HG03342 (cell line): ENCODE measurements around the gene PEX5L.
"Not testable (repeated sequence)": the region's sequence is repeated elsewhere in the genome, so short reads cannot be mapped to it uniquely, and the experiment has no call there.

Experiments
- ATAC-seq: cut with Tn5 transposase; IDR thresholded peaks from one replicate; pipeline ENCODE4 v1.9.1; 2021; ENCODE audit warnings: mild to moderate bottlenecking, moderate library complexity; ENCODE audit not compliant: unreplicated experiment

Gene PEX5L, protein sequence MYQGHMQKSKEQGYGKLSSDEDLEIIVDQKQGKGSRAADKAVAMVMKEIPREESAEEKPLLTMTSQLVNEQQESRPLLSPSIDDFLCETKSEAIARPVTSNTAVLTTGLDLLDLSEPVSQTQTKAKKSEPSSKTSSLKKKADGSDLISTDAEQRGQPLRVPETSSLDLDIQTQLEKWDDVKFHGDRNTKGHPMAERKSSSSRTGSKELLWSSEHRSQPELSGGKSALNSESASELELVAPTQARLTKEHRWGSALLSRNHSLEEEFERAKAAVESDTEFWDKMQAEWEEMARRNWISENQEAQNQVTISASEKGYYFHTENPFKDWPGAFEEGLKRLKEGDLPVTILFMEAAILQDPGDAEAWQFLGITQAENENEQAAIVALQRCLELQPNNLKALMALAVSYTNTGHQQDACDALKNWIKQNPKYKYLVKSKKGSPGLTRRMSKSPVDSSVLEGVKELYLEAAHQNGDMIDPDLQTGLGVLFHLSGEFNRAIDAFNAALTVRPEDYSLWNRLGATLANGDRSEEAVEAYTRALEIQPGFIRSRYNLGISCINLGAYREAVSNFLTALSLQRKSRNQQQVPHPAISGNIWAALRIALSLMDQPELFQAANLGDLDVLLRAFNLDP

DNA sequence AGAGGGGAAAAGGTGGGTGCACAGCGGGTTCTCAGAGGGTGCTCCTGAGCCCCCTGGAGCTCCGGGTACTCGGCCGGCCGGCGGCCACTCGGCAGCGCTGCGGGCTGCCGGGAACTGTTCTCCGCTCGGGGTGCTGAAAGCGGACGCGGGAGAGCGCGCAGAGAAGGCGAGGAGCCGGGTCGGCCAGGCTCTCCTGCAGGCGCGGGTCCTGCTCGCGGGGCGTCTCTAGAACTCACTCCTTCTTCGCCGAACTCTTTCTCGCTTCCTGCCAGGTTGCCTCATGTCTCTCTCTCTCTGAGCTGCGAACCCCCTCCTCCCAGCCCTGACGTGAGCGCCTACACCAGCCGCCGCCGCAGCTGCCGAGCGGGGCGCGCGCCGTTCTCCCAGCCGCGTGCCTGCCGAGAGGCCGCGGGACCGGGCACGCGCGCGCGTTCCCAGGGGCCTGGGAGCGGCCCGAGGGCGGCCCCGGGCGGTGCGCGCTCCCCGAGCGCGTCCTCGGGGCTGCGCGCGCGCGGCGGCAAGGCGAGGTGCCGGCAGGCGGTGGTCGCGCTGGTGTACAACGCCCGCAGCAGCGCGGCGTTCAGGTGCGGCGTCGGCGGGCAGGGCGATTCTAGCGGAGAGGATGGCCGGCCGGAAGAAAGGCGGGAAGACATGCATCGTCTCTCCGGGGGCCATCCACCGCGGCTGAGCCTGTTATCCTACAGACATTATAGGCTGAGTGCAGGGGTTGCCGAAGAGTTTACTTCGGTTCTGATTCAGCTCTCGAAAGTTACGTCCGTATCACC, at the start of gene PEX5L:
TSS of gene PEX5L (minus strand) at position 267 of the 785 bp plus-strand sequence. CDS start 338 bp downstream, outside the sequence.
- peak; percentile 89 for ATAC-seq

DNA sequence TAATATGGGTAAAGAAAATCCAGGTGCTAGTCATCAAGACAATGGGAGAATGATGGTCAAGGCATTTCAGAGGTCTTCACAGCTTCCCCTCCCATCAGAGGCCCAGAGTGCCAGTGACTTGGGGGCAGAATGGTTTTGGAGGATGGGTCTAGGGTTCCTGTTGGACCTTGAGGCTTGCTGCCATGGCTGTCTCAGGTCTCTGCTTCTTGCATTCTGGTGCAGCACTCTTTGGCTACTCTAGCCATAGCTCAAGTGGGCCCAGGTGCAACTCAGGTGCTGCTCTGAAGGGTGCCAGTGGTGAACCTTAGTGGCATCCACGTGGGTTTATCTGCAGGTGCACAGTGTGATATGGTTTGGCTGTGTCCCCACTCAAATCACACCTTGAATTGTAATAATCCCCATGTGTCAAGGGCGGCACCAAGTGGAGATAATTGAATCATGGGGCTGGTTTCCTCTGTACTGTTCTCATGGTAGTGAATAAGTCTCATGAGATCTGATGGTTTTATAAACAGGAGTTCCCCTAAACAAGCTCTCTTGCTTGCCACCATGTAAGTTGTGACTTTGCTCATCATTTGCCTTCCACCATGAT, 48.5 kb upstream of the PEX5L start:
- no peak for ATAC-seq

DNA sequence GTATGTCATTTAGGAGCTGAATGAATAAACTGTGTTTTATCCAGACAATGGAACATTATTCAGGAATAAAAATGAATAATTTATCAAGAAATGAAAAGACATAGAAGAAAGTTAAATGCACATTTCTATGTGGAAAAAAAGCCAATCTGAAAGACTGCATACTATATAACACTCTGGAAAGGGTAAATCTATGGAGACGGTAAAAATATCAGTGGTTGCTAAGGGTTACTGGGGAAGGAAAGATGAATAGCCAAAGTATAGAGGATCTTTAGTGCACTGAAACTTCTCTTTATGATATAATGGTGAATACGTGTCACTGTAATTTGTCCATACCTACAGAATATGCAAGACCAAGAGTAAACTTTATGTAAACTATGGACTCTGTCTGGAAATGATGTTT, 46.0 kb upstream of the PEX5L start:
- ATAC-seq: no peak

DNA sequence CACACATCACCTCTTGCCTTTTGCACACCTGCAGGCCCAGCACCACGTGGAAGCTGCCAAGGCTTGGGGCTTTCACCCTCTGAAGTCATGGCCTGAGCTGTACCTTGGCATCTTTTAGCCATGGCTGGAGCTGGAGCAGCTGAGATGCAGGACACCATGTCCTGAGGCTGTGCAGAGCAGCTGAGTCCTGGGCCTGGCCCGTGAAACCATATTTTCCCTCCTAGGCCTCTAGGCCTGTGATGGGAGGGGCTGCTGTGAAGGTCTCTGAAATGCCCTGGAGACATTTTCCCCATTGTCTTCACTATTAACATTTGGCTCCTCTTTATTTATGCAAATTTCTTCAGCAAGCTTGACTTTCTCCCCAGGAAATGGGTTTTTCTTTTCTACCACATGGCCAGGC, 41.9 kb upstream of the PEX5L start:
- ATAC-seq: no peak

DNA sequence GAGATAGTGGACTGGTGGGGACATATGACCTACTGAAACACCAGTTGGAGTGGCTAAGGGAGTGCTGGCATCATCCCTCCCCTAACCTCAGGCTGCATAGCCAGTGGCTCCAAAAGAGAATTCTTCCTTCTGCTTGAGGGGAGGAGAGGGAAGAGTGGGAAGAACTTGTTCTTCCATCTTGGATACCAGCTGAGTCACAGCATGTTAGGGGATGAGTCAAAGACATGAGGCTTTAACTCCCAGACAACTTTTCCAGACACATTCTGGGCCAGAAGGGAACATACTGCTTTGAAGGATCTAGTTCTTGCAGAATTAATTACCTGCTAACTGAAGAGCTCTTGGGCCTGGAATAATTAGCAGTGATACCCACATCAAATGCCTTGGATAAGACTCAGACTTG, 36.8 kb upstream of the PEX5L start:
- no peak for ATAC-seq

DNA sequence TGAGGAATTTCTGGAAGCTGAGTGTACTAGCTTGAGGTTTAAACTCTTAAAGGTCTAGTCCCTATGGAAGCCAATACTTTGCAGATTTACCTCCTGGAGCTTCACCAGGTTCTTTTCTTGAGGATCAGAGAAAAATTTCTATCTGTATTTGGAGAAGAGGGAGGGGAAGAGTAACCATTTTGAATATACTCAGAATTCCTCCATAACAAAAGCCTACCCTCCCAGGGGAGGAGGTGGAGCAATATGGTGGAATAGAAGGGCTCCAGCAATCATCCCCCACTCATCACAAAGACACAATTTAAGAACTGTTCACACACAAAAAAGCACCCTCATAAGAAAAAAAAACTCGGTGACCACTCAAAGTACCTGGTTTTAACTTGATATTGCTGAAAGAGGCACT, 36.0 kb upstream of the PEX5L start:
- ATAC-seq: no peak

DNA sequence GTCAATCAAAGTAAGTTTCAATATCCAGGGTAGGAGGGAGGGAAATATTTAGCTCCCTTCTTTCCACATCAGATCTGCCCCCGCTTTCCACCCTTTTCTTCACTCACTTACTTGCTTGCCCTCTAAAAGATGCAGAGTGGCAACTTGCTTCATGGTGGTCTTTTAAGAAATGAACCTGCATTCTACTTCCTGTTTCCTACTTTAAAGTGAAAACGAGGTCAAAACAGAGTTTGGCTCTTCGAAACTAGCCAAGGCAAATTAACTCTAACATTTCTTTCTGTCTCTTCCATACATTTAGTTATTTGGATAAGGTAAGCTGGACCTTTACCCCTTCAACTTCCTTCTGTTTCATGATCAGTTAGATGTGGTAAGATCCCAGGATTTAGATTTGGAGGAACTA, 34.2 kb upstream of the PEX5L start:
- no peak for ATAC-seq

DNA sequence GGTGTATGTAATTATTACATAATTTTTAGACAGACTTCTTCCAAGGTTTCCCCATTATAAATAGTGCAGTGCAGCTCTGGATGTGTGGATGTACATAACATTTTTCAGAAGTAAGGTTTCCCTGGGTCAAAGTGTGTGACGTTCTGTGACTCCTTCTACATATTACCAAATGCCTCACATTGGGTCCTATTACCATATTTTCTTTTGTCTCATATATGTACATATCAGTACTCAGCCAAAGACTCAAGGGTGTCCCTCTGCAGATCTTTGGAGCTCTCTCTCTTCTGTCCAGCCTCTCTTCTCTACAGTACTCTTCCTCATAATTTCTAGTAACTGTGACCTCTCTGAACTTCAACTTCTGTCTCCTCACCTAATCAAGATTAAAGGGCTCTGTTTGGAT, 31.3 kb upstream of the PEX5L start:
- ATAC-seq: no peak

DNA sequence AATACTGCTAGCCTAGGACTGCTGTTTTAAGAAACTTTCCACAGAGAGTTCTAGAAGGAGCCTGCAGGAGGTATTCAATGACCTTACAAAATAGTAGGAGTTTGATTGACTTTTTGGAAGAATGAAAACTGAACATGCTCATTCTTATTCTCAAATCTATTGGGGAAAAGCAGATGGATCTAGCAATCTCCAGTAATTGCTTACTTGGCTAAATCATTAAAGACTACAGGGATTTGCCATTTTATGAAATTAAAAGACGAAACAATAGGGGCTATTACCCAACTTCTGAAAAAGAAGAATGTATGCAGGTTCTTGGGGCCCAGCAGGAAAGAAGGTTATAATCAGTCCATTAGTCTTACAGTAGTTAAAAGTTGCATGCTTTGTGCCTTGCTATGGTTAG, 29.9 kb upstream of the PEX5L start:
- ATAC-seq: no peak

DNA sequence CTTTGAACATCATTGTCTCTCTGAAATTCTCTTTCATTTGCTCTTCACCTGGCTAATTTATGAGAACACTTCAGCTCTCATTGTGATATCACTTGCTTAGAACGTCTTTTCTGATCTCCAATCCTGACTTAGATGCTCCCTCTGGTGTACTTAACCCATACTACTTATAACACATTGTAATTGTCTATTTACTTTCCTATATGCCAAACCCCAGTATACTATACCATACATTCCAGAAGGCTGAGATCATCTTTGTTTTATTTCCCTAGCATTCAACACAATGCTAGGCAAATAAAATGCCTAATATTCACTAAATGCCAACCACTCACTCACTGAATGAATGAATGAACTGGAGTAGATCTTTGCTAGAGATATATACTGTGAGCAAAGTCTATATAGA, 27.0 kb upstream of the PEX5L start:
- ATAC-seq: no peak

DNA sequence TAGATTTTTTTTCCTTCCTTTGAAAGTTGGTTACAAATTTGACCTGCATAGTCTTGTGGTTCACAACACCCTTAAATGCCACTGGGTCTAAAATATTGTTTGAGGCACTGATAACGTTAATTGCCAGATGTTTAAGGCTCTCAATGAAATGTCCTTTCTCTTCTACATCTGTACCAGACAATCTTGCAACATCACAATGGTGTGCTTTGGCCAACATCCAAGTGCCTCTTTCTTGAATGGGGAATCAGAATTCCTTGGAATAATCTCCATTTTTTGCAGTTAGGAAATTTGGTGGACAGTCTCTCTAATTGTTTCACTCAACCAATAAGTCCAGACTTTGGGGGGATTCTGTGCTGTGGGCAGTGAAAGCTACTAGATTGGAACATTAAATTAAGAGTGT, 26.0 kb upstream of the PEX5L start:
- ATAC-seq: no peak

DNA sequence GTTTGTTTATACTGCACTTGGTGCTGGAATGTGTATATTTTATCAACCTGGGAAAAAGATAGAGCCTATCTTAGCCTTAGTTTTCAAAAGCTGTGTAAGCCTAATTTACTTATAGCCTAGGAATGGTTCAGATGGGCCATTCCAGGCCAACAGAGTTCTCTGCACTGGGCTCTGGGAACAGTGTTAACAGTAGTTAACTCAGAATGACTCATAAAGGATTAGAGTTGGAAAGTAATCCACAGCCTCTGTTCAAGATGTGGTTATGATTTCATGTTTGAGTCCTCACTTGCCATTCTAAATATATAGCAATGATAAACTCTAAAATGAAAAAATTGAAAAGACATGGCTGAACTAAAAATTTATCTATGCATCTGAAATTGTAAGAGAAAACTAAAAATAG, 22.6 kb upstream of the PEX5L start:
- no peak for ATAC-seq

DNA sequence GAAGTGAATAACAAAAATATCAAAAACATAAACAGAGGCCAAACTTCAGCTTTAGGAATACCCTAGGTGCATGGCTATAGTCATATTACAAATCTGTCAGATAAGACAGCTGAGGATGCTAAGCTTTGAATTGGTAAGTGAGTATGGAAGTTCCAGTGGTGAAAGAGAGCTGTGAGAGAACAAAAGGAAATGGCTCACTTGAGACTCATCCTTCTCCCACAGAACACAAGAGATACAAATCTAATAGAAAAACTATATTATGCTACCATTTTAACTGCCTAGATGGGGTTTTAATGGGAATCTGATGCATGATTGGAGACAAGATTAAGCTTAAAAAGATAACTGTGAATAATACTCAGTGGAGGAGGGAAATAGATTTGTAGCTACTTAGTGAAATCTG, 21.5 kb upstream of the PEX5L start:
- ATAC-seq: no peak

DNA sequence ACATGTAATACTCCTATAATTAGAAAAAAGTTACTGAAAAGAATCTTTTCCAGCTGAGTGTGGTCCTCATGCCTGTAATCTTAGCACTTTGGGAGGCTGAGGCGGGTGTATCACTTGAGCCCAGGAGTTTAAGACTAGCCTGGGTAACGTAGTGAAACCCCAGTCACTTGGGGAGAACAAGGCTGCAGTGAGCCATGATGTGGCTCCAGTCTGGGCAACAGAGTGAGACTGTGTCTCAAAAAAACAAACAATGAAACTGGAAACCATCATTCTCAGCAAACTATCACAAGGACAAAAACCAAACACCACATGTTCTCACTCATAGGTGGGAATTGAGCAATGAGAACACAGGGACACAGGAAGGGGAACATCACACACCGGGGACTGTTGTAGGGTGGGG, 18.9 kb upstream of the PEX5L start:
- not testable (repeated sequence) for ATAC-seq

DNA sequence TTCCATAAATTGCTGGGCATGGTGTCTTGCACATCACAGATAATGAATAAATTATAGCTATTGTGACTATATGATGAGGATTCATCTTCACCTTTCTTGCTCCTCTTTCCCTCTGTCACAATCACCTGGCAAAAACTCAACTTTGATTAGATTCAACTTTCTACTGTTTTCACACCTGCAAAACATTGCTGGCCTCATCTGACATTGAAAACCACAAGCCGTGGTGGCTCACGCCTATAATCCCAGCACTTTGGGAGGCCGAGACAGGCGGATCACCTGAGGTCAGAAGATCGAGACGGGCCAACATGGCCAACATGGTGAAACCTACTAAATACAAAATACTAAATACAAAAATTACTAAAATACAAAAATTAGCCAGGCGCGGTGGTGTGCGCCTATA, 12.7 kb upstream of the PEX5L start:
- no peak for ATAC-seq

DNA sequence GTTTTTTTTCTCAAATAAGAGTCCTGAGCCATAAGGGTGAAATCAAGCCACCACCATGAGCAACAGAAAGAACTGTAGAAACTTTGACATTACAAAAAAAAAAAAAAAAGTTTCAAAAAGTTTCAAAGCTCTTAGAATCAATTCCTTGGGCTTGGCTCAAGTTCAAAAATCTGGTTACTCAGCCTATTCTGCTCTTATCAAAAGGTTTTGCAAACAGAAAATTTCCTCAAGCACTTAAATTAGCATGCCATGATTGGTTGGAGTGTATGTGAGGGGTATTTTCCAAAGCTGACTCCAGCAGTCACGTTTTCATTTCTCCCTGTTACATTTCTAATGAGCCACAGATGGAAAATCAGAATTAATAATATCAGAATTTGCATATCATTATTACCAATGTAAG, 12.1 kb upstream of the PEX5L start:
- ATAC-seq: no peak

DNA sequence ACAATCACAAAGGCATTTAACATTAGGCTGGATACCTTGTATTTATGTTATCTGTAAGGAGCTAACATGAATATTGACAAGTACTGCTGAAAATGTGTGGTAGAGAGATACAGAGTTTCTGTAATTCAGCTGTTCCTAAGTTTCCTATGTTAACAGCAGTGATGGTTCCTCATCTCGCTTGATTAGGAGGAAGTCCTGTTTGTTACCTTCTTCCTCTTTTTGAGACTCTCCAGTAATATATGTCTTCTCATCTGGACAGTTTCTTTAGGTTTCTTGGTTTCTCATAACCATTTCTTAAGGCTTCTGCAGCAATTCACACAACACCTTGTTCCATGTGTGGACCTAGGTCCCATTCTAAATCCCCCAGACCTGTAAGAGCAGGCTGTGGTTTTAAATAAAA, 11.4 kb upstream of the PEX5L start:
- peak; percentile 93 for ATAC-seq

DNA sequence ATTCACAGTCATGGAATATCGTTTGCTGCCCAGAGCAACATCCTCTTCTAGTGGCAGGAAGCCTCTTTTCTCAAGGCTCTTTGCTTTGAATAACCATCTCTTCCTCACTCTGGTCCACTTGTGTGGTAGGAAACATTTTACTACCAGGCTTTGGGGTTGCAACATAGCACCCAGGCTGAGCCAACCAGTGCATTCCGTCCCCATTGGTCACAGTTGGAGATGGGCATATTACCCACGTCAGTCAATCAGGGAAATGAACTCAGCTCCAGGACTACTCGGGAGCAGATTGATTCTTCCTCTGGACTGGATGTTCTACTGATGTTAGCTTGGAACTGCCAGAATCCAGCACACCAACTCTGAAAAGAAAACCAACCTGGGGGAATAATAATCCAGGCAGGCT, 4.2 kb upstream of the PEX5L start:
- no peak for ATAC-seq

DNA sequence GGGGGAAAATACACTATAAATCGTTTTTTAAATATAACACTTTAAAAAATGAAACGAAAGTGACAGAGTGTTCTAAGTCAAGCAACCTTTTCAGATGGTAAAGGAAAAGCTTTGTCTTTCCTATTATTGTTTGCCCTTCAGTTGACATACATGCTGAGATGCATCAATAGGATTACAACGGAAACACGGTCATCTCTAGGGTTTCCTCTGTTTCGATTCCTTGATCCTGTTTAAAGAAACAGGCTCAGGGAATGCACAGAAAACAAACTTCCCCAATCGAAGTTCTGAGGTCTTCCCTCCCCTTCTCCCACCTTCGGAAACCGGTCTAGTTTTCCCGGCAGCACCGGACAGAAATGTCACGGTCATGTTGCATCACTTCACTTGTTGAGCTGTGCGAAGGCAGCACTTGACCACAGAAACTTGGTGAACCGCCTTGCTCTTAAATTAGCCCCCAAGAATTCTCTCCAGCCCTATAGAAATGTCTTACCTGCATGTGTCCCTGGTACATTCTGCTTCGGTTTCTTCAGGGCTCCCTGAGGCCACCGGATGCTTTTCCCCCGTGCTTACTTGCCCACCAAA, 556 bp downstream of the PEX5L start:
- ATAC-seq: peak; percentile 43

DNA sequence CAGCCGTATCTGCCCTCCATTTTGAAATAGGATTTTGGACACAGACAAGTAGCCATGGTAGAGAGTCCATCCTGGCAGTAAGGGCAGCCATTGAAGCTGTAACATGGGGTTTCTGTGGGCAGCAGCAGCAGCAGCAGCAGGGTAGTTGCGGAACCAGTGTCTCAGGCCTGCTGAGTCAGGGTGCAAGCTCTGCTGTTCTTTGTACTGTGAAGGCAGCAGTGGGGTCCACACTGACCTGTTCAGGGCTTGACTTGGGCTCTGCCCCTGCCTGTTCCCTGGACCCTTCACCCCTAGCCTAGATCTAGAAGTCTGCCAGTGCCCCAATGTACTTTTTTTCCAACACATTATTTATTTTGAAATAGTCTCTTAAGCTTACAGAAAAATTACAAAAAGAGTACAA, 9.7 kb downstream of the PEX5L start:
- no peak for ATAC-seq

DNA sequence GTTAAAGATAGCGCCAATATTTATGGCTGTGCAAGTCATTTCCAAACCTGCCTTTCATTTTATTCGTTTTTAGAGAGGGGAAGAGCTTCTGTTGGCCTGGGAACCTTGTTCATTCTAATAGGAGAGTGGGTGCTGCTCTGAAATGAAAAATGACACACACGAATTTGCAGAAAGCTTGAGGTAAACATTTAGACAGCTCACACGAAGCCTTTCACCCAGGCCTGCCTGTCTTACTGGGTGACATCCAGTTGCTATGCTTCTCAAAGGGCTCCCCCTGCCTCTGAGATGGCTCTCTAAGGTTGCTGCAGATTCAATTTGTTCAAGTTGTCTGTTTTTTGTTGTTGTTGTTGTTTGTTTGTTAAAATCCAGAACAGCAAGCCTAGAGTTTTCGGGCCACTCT, 18.2 kb downstream of the PEX5L start:
- no peak for ATAC-seq
